ENCODE measurements around the gene MED22.

DNA sequence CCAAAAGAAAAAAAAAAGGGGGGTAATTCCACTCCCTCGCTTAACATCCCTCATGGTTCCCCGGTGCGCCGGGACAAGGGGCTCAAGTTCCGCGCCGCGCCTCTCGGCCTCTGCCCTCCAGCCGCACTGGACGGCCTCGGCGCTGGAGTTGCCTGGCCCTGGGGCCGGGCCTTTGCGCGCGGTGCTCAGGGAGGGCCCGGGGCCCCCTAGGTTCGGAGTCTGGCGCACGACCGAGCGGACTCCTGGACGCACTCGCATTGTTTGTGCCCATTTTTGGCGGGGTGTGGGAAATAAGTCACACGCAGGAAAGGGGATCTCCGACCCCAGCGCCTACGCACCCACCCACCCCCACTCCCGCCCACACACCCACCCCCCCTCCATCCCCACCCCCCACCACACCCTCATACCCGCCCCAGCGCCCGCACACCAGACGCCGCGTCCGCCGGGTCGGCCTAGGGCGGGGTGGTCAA, 381 bp downstream of the MED22 start:
- no peak for TF ChIP-seq CTCF (IDR thresholded peaks at IDR 0.05; ENCODE audit: poor library complexity)
- TF ChIP-seq EZH2 (IDR thresholded peaks at IDR 0.05; ENCODE audit: borderline replicate concordance): no peak
- no peak for TF ChIP-seq EZH2phosphoT487 (IDR thresholded peaks at IDR 0.05; ENCODE audit: low read depth, severe bottlenecking, unreplicated experiment)
